ENCODE results near the gene SLC10A7.
A peak's percentile ranks its signal among the peaks of the same experiment; 100 is the strongest.

SLC10A7 gene

DNA sequence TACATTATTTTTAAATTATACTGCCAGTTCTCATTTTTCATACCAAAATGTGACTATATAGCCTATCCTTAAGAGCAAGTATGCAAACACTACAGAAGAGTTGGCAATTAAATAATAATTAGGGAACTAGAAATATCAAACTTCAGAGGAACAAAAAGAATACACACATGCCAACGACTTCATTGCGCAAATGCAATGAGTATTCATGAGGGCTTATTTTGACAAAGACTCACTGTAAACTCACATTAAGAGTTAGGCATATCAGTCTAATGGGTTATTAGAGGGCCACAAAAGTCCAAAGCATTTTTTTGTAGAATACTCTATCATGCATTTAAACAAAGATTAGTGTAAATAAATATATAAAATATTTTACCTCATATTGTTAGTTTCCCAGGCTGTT, 31.6 kb downstream of the SLC10A7 start:
- no peak for DNase-seq

DNA sequence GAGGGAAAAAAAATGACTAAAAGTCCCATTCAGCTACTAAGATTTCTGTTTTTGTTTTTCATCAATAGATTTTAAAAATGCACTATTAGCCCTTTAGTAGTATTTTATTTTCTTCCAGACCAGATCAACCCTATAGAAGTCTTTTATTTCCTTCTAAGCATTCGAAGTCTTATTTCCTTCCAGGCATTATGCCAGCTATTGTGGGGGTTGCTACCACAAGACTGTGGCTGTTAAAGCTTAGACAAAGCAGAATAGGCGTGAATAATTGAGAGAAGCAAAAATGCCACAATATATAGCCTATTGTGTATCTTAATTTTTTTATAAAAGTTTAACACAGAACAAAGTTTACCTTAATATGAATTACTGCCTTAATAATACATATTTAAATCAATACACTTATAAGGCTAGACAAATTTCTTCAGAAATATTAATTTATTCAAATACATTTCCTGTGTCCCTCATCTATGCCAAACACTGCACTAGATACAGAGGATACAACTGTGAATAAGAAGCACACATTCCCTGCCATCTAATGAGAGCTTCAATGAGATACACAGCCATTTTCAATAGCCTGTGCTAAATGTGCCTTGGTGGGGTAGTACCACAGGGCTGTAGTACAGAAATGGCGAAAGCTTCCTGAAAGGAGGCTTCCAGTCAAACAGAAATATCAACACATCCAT, 33.1 kb downstream of the SLC10A7 start:
- DNase-seq = no peak

DNA sequence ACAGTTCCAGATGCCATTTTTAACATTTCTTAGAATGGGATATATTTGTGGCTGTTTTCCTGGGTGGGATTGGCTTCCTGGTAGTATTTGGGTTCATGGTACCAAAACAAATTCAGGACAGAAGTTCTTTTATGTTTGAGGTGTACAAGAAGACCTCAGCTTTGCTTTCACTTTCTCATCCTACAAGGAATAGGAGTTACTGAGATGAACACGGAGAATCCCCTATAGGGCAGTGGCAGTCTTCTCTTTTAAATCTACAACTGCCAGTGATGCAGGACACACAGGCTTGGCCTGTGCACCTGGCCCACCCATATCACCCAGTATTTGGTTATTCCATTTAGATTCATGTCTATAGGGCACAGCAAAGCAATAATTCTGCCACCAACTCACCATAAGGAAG, 35.2 kb downstream of the SLC10A7 start:
- no peak for DNase-seq

DNA sequence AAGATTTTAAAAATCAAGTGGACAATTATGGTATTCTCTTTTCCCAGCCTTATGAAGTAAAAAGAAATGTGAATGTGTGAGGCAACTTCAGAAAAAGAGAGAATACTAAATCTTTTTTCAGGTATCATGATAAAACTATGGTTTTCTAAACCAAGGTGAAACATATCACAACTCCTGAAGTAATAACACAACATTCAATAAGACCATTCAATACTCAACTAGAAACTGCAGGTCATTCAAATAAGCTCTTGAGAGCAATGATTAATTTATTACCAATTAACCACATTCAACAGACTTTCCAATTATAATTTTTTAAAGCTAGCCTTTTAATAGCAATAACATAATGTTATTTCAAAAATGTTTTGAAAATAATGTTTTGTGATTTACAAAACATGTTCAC, 35.8 kb downstream of the SLC10A7 start:
- DNase-seq = no peak

DNA sequence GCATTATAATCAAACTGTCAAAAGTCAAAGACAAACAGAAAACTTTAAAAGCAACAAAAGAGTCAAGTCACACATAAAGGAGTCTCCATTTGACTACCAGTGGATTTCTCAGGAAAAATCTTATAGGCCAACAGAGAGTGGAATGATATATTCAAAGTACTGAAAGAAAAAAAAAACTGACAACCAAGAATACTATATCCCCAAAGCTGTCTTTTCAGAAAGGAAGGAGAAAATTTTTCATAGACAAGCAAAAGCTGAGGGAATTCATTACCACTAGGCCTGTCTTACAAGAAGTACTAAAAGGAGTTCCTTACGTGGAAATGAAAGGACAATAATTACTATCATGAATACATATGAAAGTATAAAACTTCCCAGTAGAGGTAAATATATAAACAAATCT, 39.0 kb downstream of the SLC10A7 start:
- no peak for DNase-seq

DNA sequence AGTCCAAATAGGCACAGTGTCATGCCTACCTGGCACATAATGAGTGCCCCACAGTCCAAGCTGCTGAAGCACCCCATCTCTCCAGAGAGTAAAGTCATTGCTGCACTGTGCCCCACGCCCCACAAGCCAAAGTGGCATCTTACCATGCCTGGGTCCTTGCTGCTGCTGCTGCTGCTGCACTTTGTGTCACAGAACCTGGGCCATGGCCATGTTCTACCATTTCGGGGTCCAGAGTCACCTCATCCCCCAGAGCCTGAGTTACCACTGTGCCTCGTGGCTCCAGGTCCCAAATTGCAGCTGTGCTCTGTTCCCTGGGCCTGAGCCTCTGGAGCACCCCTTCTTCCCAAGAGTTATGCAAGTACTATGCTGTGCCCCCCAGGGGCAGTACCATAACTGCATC, 40.5 kb downstream of the SLC10A7 start:
- no peak for DNase-seq

DNA sequence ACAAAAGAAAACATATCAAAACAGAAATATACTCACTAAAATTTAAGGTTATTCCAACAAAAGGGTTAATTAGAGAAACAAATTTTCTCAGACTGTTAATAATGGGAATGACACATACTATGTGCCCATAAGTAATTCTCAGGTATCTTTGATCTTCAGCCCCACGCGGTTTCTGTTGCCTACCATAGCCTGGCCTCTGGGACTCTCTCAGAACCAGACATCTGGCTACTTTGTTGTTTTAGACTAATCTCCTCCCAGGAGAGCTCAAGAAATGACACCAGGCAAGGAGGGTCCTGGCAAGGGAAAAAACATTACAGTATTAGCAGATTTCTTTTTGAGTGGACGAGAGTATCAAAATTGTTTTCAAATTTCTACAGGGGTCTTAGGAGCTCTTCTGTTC, 43.7 kb downstream of the SLC10A7 start:
- DNase-seq = no peak

DNA sequence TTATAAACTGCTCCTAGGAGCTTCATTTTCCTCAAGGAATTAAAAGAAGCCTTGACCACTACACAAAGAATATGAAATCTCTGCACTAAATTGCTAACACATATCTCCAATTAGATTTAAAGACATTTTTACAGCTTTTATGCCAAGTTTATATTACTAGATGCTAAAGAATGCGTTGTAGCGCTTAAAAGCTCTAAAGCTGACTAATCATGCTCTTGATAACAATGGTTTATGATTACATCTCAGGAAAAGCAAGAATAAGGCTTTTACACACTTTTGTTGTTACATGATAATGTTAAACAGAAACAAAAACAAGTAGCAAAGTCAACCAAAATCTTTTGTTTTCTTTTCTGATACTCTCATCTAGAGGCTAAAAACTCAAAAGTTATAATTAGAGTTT, 44.7 kb downstream of the SLC10A7 start:
- no peak for DNase-seq

DNA sequence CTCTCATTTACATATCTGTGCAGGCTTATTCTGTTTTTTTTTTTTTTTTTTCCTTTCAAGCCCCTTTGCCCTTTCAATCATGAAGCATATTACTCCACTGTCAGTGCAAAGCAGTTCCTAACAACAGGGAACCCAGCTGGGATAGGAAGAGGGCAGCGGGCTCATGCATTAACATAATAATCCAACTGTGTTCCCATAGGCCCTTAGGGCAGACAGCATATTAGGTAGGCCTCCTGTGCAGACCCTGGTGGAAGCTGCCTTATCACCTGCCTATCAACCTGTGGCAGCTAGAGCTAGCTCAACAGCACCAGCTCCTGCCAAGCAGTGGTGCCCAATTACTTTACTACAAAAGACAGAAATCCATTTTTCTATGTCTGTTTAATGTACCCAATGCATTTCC, 49.3 kb downstream of the SLC10A7 start:
- DNase-seq = peak; percentile 43

DNA sequence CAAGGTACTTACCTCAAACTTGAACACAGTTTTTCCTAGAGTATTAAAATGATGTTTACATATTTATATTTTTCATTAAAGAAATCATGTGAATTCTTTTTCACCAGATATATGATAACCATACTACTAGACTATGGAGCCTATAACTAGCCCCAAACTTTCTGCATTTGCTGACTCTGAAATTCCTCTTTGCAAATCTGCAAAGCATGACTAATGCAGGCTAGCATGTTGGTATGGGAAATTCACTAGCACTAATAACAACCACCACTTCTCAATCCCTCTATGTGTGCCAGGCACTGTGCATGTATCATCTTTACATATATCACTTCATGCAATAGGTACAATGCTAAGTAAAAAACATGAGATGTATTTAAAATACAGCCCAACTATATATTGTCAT, 51.1 kb downstream of the SLC10A7 start:
- DNase-seq = no peak

DNA sequence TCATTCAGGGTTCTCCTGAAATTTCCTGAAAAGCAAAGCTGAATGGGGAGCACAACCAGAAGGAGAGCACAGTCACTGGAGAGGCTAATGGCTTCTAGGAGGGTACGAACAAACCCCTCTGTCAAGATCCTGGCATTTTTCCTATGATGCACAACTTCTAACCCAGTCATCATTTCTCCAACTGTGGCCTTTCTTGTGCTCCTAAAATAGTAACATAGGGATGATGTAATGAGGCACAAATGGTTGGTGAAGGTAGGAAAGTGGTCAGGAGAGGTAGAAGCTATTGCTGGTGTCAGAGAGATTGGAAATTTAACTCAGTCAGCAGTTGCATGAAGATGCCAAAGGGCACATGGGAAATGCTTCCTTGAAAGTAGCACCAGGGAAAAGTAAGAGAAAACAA, 52.7 kb downstream of the SLC10A7 start:
- DNase-seq = no peak

DNA sequence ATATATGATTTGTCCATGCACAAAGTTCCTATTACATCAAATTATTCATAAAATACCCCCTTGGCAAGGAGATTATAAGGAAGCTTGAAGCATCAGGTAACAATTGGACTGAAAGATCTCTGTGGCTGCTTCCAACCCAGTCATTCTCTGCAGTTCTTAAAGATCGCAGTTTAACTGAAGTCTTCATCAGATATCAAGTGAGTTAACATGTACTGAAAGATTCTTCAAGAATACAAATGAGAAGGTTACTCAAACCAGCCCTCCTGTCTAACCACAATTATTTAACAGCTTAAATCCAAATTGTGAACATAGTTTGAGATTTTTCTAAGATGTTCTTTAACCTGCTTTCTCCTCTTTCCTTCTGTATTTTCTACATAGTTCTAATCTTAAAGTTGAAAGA, 56.1 kb downstream of the SLC10A7 start:
- DNase-seq = no peak

DNA sequence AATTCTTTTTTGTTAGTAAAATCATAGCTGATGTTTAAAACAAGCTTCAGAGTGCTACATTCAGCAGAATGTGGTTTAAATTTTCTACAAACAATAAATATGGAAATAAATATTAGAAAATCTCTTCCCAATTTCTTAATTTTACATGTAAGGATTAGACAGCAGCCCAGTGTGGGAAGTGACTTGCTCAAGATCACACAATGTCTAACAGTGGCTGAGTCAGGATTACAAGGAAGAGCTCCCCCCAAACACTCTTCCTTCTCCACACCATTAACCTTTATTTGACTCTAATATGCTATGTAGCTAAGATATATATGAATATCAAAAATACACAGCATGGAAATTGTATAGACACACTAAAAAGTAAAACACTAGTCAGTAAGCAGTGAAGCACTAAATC, 59.5 kb downstream of the SLC10A7 start:
- no peak for DNase-seq

DNA sequence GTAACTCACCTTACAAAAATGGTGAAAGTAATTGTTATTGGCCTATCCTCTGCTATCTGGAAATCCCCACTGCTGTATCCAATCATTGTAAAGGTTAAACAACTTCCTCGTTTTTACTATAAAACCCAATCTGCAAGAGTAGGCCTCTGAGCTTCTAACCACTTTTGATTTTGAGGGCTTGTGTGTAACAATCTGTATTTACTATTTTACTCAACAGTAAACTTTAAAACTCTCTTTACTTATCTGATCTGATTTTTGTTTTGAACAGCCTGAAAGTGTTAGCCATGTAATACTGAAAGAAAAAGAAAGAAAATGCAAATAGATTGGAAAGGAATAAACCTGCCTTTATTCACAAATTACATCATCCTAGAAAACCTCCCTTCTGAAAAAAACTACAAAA, 63.1 kb downstream of the SLC10A7 start:
- DNase-seq = no peak

DNA sequence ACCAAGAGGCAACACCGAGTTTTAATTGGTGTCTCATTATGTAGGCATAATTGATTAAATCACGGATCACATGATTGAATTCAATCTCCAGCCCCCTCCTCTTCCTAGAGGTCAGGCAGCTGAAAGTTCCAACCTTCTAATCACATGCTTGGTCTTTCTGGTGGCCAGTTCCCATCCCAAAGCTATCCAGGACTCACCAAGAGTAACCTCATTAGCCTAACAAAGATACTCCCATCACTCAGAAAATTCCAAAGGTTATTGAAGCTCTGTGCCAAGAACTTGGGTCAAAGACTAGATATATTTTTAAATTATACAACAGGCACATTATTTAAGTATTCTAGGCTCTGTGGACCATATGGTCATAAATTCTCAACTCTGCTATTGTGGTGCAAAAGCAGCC, 65.1 kb downstream of the SLC10A7 start:
- DNase-seq = no peak

DNA sequence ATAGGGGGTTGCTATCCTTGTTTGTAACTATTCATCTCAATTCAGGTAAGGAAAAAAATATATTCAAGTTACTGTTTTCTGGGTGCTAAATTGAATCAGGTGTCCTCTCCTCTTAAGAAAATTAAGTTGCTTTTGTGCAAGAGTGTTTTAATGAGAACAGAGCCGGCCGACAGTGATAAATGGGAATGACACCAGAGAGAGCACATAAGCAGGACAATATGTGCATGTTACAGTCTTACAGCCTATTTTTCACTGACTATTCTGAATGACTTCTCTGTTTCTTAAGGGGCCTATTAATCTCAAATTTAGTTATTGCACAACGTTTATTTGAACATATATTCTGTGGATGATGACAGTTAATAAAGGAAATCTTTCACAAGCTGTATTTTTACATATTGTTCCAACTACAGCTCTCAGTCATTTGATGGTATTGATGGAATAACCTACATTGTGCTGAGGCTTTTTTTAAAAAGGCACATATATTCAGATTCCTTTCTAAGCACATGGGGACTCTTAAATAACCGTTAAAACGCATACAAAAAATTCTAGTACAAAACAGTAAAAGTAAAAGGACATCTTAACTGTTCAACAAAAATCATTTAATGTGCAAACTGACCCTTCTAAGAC, 68.4 kb downstream of the SLC10A7 start:
- no peak for DNase-seq

DNA sequence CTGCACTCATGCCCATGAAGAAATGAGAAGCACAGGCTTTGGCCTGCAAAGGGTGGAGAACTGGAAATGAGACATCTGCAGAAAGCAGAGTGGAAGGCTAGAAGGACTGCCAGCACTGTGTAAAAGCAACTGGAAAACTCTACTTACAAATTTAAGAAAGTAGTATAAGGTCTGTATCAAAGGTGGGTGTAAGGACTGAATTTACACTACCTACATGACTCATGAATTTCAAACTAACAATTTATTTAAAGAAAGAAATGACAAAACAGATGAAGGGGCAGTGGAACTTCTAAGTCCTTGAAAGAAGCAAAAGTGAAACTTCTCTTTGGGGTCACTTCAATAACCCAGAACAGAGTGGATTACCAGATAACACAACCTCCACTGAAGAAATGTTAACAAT, 71.2 kb downstream of the SLC10A7 start:
- DNase-seq = no peak

DNA sequence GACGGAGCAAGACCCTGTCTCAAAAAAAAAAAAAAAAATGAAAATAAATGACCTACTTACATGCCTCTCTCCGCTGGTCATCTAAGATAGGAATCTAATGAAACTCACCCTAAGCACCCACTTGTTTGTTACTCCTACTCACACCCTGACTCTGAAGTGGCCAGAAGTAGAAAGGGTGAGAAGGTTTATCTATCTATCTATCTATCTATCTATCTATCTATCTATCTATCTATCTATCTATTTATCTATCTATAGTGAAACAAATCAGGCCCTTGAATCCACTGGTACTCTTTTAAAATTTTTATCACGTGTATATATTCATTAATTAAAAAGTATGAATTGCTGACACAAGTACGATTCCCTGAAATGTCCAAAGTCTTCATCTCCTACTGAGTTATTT, 75.2 kb downstream of the SLC10A7 start:
- DNase-seq = no peak

DNA sequence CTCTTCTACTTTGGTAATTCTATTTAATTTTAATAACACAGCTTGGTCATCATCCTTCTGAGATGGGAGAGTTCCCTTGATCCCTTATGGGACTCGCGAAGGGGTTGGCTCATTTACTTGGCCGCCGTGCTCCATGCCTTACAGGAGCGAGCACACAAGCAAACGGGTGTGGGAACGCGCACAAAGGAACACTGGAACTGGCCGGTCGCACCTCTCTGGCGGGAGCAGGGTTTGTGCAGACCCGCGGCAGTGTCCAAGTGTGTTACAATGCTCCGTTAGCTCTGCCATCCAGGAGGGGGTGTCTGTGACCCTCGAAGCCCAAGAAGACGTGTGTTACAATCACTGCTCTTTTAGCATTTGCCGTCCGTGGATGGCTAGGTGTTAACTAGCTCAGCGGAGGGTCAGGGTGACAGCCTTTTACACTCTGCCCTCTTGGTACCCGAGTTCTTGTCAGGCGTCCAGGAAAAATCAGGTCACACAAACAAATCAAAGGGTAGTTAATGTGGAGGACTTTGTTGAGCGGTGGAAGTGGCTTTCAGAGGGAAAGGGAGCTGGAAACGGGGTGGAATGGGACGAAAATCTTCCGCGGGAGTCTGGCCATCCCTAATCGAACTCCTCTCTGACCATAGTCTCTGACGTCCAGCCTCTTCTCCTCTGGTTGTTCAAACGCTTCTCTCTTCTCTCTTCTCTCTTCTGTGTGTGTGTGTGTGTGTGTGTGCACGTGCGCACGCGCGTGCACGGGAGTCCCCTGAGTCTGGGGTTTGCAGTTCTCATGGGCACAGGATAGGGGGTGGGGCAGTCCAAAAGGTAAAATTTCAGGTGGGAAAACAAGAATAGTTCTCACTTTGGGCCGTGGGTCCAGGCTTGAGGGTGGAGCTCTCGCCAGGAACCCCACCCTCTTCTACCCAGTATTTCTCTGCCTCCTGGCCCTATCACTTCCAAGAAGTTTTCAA, 76.3 kb downstream of the SLC10A7 start:
- DNase-seq = no peak

DNA sequence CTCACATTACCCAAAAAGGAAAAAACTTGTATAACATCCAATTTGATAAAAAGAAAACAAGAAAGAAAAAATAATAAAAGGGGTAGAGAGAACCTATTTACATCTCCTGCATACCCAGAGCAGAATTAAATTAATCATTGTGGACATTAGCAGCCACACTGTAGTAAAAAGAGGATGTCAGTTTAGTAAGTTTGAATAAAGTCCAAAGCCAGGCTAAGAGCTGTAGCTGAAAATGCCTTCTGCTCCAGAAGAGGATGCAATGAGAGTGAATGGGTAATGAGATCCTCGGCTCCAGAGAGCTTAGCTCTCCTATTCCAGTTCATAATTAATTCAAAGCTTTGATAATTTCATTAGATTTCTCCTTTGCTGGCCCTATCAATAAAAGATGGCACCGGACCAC, 78.2 kb downstream of the SLC10A7 start:
- DNase-seq = no peak

DNA sequence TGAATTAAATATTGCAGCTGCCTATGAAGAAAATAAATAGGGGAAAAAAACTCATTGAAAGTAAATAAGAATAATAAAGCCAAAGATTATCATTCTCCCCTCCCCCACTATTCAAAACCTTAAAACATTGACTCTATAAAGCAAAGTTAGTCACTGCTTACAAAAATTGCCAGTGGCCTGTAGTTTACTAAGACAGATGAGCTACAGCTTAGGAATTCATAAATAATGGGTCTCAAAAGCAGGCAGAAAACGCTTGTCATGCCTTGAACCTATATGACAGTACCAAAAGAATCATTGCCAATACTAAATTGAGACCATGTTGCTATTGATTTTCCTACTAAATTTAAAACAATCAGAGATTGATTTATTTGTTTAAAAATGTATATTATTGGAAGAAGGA, 78.9 kb downstream of the SLC10A7 start:
- no peak for DNase-seq

DNA sequence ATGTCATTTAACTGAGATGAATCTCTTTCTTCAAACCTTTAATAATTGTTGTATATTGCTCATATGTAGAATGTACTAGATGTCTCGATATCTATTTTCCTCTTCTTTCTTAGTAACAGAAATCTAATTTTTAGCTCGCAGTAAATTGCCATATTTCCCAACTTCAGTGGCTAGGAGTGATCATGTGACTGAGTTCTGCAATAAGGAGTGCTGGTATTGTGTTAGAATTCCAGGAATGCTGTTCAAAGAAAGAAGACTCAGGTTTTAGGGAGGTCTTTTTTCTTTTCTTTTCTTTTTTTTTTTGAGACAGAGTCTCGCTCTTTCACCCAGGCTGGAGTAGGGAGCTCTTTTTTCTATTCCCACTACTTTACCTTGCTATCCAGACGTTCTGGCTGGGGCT, 81.7 kb downstream of the SLC10A7 start:
- no peak for DNase-seq

DNA sequence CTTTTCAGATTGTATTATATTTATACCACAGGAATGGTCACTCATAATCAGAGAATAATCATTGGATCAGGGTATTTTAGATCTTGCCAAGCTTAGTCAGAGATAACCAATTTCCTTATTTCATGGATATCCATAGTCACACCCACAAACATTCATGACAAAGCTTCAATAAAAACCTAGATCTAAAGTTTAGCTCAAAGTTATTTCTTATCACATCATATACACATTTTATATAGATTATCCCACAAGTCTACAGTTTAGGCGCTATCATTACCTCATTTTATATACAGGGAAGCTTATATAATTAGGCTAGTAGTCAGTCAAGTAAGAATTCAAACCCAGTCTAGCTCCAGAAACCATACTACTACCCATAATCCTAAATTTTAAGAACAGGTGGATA, 82.3 kb downstream of the SLC10A7 start:
- DNase-seq = no peak

DNA sequence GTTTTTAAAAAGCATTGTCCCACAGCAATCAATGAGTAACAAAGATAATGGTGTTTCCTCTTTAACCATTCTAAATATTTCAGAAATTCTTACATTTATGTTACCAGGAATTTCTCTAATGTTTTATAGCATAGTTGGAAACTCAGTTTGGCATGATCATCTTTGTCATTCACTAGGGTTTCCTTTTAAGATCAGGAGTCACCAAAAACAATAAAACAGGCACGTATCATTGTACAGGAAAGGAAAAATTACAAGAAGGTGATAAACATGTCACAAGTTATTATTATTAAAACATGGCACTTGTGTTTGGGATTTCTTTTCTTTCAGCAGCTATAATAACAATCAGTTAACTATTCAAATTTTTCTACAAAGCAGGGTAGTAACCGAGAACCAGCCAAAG, 84.0 kb downstream of the SLC10A7 start:
- DNase-seq = no peak
